HepG2 (cell line): ENCODE data around the gene SLC9A1.

Source experiments
- CHD4 ChIP-seq: fragments of 200-600 bp; sonication (generic); IDR thresholded peaks from 2 replicates; pipeline ENCODE4 v1.7.0; 2017; ENCODE audit warnings: mild to moderate bottlenecking, low read length, borderline replicate concordance
- ZSCAN9 ChIP-seq: IDR thresholded peaks from 2 replicates; pipeline ENCODE4 v1.6.1; 2016; ENCODE audit warnings: borderline replicate concordance
- TF ChIP-seq, protein P1 (sequence below): sonication (generic); formaldehyde crosslinking; IDR thresholded peaks from 2 replicates; pipeline ENCODE4 v1.5.0; 2020; ENCODE audit warnings: mild to moderate bottlenecking, missing genetic modification reagents, moderate library complexity

DNA sequence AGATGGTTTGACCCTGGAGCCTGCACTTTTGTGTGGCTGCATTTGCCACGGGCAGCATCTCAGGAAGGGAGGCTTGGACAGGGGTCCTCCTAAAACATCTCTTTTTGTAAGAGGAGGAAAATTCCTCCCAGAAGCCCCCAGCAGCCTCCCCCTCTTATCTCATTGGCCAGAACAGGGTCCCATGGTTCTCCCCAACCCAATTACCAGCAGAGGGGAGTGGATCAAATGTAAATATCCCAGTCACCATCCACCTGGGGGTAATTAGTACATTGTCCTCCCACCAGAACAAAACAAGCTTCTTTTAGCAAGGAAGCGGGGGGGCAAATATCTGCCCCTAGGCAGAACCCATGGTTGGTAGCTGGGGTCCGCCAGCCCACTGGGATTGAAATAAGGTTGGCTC, 97.5 kb downstream of the SLC9A1 start:
- TF ChIP-seq, protein P1, sequence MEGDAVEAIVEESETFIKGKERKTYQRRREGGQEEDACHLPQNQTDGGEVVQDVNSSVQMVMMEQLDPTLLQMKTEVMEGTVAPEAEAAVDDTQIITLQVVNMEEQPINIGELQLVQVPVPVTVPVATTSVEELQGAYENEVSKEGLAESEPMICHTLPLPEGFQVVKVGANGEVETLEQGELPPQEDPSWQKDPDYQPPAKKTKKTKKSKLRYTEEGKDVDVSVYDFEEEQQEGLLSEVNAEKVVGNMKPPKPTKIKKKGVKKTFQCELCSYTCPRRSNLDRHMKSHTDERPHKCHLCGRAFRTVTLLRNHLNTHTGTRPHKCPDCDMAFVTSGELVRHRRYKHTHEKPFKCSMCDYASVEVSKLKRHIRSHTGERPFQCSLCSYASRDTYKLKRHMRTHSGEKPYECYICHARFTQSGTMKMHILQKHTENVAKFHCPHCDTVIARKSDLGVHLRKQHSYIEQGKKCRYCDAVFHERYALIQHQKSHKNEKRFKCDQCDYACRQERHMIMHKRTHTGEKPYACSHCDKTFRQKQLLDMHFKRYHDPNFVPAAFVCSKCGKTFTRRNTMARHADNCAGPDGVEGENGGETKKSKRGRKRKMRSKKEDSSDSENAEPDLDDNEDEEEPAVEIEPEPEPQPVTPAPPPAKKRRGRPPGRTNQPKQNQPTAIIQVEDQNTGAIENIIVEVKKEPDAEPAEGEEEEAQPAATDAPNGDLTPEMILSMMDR (CRISPR knock-in tag), result no peak
- no peak for TF ChIP-seq ZSCAN9 (CRISPR knock-in tag)
- TF ChIP-seq CHD4, result no peak
